HL-60 (cell line): ENCODE data around the gene TRIM44.

Experiments
- DNase-seq, 2 experiments: peaks; one replicate each; pipeline ENCODE4 v3.0.0-alpha.2; 2010 to 2020; ENCODE audit warnings: low read depth in 1 of 2, low spot score in 1 of 2
- H3K27ac ChIP-seq: fragments of 250-450 bp; sonication (Bioruptor Pico); replicated peaks from 2 replicates; pipeline ENCODE4 v1.5.1; 2020; ENCODE audit warnings: mild to moderate bottlenecking, moderate library complexity
- H3K27me3 ChIP-seq: fragments of 250-450 bp; sonication (Bioruptor Pico); 2 replicates; pipeline ENCODE4 v1.5.1; 2021; ENCODE audit warnings: mild to moderate bottlenecking, moderate library complexity; ENCODE audit not compliant: insufficient read depth, poor library complexity, severe bottlenecking
- H3K4me3 ChIP-seq: replicated peaks from 2 replicates; pipeline ENCODE4 v1.5.1; 2011; ENCODE audit warnings: mild to moderate bottlenecking, control low read depth, low read length; ENCODE audit not compliant: insufficient read depth
- GABPA ChIP-seq: IDR thresholded peaks from 2 replicates; pipeline ENCODE4 v1.6.1; 2012; ENCODE audit warnings: low read depth
- POLR2AphosphoS5 ChIP-seq: IDR thresholded peaks from 2 replicates; pipeline ENCODE4 v1.6.1; 2012; ENCODE audit warnings: low read depth
- REST ChIP-seq: IDR thresholded peaks from 2 replicates; pipeline ENCODE4 v1.6.1; 2012; ENCODE audit warnings: low read depth; ENCODE audit not compliant: insufficient replicate concordance
- SPI1 ChIP-seq: IDR thresholded peaks from 2 replicates; pipeline ENCODE4 v1.6.1; 2012; ENCODE audit warnings: low read depth, mild to moderate bottlenecking, borderline replicate concordance
- TF ChIP-seq, protein P1 (sequence below): IDR thresholded peaks from one replicate; pipeline ENCODE4 v1.5.1; 2011; ENCODE audit warnings: low read length, control low read depth, inconsistent platforms; ENCODE audit not compliant: insufficient read depth

Gene TRIM44

DNA sequence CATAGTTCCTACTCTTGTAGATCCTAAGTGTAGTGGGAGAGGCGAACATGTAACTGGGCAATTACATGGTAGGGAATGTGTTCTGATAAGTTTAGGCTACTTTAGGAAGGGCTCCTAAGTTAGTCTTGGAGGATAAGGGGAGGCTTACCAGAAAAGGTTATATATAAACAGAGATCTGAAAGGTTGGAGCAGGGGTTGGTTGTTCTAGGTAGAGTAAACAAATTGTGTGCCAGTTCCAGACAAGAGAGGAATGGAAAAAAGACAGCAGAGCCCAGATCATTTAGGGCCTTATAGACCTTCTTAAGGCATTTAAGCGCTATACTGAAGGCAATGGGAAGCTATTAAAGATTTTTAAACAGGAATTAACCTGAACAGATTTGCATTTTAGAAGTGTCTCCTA lies 74.4 kb downstream of the TRIM44 start:
- no peak for DNase-seq
- no peak overlapping the region for H3K27ac ChIP-seq
- no peak overlapping the region for H3K4me3 ChIP-seq
- H3K27me3 ChIP-seq: no peaks in the 10 kb centered on the region
- TF ChIP-seq GABPA: no peak
- no peak for TF ChIP-seq SPI1
- TF ChIP-seq, protein P1, sequence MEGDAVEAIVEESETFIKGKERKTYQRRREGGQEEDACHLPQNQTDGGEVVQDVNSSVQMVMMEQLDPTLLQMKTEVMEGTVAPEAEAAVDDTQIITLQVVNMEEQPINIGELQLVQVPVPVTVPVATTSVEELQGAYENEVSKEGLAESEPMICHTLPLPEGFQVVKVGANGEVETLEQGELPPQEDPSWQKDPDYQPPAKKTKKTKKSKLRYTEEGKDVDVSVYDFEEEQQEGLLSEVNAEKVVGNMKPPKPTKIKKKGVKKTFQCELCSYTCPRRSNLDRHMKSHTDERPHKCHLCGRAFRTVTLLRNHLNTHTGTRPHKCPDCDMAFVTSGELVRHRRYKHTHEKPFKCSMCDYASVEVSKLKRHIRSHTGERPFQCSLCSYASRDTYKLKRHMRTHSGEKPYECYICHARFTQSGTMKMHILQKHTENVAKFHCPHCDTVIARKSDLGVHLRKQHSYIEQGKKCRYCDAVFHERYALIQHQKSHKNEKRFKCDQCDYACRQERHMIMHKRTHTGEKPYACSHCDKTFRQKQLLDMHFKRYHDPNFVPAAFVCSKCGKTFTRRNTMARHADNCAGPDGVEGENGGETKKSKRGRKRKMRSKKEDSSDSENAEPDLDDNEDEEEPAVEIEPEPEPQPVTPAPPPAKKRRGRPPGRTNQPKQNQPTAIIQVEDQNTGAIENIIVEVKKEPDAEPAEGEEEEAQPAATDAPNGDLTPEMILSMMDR: no peak
- no peak for TF ChIP-seq REST
- TF ChIP-seq POLR2AphosphoS5: no peak

GRCh38 chr11:35740061-35740799 lies 77.7 kb downstream of the TRIM44 start:
- H3K27ac ChIP-seq: no peak overlapping the region
- H3K4me3 ChIP-seq: no peak overlapping the region
- TF ChIP-seq GABPA (no peak), POLR2AphosphoS5 (no peak), SPI1 (no peak), REST (no peak)
- TF ChIP-seq, protein P1: no peak
- DNase-seq: no peak
- no peaks in the 10 kb centered on the region for H3K27me3 ChIP-seq

GRCh38 chr11:35742707-35743454 lies 80.3 kb downstream of the TRIM44 start:
- H3K4me3 ChIP-seq: no peak overlapping the region
- H3K27me3 ChIP-seq: no peaks in the 10 kb centered on the region
- no peak overlapping the region for H3K27ac ChIP-seq
- no peak for DNase-seq
- TF ChIP-seq GABPA (no peak), POLR2AphosphoS5 (no peak), SPI1 (no peak), REST (no peak)
- TF ChIP-seq, protein P1: no peak
